HG02642 (cell line): Measurements from ENCODE around the gene ALAS1.

Source experiments
- ATAC-seq: cut with Tn5 transposase; IDR thresholded peaks from one replicate; pipeline ENCODE4 v1.9.1; 2021; ENCODE audit warnings: mild to moderate bottlenecking; ENCODE audit not compliant: unreplicated experiment, poor library complexity

ALAS1 gene

DNA sequence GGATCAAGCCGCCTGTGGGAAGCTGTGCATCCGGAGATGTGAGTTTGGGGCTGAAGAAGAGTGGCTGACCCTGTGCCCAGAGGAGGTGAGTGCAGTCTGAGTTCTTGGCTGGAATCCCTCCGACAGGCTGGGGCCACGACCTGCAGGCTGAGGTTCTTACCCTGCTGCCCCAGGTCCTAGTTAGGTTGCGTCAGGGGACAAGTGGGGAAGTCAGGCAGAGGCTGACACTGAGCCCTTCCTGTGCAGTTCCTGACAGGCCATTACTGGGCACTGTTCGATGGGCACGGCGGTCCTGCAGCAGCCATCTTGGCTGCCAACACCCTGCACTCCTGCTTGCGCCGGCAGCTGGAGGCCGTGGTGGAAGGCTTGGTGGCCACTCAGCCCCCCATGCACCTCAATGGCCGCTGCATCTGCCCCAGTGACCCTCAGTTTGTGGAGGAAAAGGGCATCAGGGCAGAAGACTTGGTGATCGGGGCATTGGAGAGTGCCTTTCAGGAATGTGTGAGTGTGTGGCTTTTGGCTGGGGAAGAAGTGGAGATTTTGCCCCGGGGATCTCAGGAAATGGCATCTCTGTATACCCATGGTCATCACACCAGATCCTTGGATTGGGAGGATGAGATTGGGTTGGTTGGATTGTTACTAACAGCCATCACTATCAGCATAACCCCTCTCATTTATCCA lies 48.9 kb downstream of the ALAS1 start:
- no peak for ATAC-seq

DNA sequence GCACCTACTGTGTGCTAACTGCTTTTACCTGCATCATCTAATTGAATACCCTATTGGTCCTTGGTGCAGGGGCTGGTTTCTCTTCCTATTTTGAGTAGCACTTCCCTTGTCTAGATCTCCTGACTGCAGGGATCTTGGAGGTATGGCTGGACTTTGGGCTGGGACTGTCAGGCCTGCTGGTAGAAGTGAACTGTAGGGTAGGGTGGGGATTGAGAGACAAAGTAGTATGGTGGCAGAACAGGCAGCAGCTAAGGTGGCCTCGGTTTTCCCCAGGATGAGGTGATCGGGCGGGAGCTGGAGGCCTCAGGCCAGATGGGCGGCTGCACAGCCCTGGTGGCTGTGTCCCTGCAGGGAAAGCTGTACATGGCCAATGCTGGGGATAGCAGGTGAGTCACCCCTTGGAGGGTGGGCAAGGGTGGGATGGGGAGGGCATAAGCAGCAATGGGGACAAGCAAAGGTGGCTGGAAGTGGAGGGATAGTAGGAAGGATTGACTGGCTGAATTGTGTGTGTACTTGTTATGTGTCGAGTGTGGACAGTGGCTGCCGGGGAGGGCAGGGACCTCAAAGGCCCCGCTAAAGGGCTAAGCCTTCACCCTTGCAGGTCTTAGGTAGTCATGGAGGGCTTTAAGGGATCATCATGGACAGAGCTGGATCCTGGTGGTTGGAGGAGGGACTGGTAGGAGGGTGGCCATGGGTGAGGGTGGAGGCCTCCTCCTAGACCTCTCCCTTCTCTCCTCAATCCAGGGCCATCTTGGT lies 49.6 kb downstream of the ALAS1 start:
- no peak for ATAC-seq

DNA sequence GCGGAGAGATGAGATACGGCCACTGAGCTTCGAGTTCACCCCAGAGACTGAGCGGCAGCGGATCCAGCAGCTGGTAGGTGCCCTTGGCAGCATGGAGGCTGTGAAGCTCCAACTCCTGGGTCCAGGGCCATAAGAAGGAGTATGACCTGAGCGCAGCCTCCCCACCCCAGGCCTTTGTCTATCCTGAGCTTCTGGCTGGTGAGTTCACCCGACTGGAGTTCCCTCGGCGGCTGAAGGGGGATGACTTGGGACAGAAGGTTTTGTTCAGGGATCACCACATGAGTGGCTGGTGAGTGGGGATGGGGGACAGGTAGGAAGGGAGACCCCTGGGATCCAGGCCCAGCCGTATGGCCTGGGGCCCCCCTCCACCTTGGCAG lies 50.2 kb downstream of the ALAS1 start:
- ATAC-seq = no peak

DNA sequence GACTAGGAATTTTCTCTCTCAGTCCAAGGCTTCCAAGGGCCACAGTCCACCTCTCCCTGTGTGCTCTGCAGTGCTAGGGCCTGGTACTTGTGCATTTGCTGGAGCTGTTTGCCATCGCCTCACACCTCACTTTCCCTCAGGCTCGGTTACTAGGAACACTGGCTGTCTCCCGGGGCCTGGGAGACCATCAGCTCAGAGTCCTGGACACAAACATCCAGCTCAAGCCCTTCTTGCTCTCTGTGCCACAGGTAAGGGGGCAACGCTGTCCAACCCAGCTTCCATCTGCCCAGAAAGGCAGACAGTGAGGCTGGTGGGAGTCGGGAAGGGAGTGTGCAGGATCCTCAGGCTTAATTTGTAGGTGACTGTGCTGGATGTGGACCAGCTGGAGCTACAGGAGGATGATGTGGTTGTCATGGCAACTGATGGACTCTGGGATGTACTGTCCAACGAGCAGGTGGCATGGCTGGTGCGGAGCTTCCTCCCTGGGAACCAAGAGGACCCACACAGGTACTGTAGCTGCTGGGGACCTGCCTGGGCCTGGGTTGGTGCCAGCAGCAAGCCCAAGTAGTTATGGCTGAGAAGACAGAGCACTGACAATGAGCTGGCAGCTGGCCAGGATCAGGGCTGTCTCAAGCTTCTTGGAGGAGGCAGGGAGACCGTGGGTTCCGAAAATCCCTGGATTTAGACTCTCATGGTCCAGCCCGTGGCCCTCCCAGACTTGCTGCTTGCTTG lies 51.0 kb downstream of the ALAS1 start:
- no peak for ATAC-seq

DNA sequence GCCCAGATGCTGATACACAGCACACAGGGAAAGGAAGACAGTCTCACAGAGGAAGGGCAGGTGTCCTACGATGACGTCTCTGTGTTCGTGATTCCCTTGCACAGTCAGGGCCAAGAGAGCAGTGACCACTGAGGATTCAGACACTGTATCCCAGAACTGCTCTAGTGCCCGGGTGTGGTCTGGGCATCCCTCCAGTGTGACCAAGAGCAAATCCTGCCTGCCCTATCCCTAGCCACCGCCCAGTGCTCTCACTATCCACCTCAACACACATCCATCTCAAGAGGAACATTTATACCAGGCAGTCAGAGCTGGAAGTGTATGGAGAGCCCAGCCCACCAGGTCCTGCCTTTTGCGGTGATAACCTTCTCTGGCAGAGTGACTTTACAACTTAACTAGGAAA lies 51.7 kb downstream of the ALAS1 start:
- ATAC-seq = no peak

DNA sequence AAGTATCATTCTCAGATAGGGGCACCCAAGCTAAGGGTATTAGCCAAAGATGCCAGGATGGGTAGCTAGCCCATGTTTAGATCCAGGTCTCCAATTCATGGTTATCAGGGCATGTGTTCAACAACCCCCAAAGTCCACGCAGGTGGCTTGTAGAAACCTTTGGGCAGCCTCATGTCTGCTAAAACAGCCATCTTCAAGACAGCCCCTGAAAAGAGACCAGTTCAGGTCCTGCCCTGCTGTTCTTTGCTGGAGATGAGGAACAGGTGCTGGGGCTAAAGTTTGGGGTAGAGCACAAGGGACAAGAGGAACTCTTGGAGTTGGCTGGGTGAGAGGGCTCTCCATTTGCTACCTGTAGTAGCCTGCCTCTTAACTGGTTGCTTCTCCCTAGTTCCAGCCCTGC lies 52.2 kb downstream of the ALAS1 start:
- no peak for ATAC-seq

DNA sequence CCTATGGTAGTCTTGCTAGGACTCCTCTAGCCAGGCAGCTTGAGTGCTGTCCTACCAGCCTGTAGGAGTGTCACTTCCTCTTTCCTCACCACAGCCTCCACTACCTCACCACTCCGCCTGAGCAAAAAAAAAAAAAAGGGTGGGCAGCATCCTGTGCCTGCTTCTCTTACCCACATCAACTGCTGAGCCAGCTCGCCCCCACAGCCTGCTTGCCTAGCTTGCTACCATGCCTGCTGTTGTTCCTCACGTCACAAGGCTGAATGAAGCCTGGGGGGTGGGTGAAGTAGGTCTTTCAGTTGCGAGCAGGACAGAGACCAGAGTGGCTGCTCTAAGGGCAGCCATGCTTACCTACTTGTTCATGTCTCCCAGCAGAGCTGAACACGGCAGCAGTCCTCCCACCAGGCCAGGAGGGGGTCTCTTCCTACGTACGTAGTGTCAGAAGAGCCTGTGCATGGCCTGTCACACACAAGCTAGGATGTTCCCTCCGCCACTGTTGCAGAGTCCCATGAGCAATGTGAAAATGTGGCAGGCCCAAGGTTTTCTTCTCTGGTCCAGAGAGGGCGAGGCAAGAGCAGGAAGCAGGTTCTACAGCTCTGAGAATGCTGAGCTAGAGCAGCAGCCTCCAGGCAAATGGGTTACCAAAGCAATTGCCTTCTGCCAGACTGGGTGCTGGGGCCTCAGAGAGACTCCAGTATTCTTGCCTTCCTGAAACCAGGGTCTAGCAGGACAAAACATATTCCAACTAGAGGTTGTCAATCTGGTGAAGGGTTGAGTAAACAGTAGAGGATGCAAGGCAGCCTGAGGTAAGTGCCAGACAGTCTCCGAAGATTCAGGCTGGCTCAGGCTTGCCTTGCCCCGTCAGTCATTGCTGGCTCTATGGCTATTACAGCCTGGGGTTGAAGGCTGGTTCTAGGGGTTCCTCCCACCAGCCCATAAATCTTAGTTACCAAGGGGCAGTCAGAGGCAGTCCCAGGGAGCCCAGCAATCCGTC lies 55.6 kb downstream of the ALAS1 start:
- peak; percentile 89 for ATAC-seq

DNA sequence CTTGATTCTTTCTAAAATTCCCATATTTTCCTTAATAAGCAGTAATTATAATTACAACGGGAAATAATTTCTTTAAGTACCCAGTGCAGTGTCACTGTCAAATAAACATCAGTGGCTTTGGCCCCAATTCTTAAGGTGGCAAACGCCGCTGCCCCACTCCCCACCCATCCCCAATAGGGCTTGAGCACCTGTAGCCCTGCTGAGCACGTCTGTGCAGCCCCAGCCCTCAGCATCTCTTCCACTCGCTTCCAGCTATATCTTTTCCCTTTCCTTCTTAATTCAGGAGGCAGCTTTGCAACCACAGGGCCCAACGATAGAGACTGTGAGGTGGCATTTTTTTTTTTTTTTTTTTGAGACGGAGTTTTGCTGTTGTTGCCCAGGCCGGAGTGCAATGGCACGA lies 56.6 kb downstream of the ALAS1 start:
- no peak for ATAC-seq

DNA sequence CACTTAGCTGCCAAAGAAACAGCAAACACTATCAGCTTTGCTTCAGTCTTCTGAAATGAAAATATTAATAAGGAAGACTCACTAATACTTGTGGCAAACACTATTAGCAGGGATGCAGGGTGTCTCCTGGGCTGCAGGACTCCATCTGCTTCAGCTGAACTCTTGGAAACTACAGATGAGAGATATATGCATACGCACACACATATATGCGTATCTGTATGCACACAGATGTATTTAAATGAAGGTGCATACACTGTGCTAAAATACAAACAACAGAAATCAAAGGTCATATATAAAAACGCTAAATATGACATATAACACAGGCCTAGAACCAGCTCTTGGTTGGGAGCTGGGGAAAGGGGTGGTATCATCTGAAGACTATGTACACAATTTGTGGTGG lies 58.2 kb downstream of the ALAS1 start:
- no peak for ATAC-seq

DNA sequence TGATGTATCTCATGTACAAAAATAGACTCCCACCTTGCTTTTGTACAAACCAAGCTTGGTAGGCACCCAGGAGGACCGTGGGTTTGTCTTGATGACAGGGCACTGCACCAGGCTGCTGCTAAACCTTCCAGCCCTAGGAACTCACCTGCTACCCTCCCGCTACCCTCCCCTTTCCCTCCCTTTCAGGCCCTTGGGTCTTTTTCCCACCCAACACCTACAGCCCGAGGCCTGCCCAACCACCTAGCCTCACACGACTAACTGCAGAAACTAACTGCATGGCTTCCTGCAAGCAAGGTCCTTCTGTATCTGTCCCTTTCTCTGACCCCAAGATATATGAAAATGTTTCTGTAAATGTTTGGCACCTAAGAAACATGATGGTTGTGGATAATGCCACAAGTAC lies 58.7 kb downstream of the ALAS1 start:
- ATAC-seq = no peak

DNA sequence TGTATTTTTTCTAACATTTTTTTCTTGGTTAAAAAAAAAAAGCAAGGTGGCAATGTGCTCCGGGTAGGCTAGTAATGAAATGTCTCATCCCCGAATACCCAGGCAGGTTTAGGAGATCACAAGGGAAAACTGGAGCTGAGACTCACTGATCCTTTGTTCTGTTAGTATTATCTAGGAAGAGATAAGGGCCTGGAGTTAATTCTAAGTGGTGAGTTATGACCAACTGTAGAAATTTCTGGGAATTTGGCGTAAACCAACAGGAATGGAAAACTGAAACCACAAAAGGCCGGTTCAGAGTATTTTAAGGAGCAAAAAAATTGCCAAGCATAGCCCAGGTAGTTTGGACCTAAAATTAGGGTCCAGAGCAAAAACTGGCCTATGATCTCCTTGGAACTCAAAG lies 60.0 kb downstream of the ALAS1 start:
- ATAC-seq = no peak

DNA sequence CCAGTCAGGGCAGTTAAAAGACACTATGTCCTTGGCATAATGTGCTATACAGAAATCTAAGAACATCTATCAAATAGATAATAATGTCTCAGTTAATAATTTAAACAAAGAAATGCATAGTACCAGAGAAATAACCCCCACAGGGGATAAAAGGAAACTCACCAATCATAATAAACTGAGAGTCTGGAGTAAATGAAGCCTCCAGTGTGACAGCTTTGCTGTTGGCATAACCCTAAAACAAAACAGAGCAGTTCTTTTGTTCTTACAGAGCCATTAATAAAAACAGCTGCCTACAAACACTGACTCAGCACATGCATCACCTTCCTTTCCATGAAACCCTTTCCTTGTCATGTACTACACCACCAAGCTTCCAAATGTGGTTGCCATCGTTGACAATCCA lies 61.1 kb downstream of the ALAS1 start:
- no peak for ATAC-seq

DNA sequence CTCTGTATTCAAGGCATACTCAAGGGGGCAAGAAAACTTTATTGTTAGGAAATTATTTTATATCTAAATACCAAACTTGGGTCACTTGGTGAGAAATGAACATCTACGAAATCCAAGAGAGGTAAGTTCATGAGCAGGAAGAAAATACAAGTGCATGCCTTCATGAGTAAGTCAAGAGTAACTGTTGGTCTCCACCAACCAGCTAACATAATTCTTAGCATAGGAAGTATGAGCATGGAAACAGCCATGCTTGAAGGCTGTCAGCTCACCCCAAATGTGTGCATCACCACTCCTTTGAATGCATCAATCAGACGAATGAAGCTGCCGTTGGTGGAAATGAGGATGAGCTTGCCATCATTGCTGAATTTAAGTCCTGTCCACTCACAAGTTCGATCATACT lies 61.5 kb downstream of the ALAS1 start:
- no peak for ATAC-seq

DNA sequence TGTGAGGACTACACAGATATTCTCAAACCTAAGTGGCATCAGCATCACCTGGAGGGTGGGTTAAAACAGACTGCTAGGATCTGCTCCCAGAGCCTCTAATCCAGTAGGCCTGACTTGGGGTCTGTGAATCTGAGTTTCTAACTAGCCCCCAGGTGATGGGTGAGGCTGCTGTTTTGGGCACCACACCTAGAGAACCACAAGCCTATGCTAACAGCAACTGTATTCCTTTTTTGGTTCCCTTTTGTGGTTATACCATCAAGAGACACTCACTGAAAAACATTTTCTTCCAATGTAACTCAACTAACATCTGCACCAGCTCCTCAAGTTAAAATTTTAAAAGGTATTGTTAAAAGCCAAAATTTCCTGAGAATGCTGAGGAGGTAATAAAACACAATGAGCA lies 64.5 kb downstream of the ALAS1 start:
- ATAC-seq = no peak
